Stimulated activated naive CD4-positive, alpha-beta T cell treated with Interleukin-2 at 50 U/mL for 16 hours (primary cell): ENCODE results near the gene DRAXIN.
A peak's percentile ranks its signal among the peaks of the same experiment; 100 is the strongest.

Source experiments
- DNase-seq: peaks from one replicate; lab custom pipeline; 2025; lab: John Stamatoyannopoulos, UW

DRAXIN gene

GRCh38 chr1:11691302-11691914, at the start of gene DRAXIN:
DRAXIN (plus strand) TSS chr1:11691710; CDS start chr1:11706259, 14,549 bp downstream.
- DNase-seq, result no peak

- no peak for DNase-seq
These were observed 49.7 kb upstream of the DRAXIN start for GRCh38 chr1:11641776-11642305.

- peak; percentile 47 for DNase-seq
These were observed 49.0 kb upstream of the DRAXIN start for GRCh38 chr1:11642418-11643017.

GRCh38 chr1:11643782-11644181, 47.7 kb upstream of the DRAXIN start:
- DNase-seq, result no peak

GRCh38 chr1:11645270-11645669, 46.2 kb upstream of the DRAXIN start:
- no peak for DNase-seq

- DNase-seq, result peak; percentile 73
These were observed 45.7 kb upstream of the DRAXIN start for GRCh38 chr1:11645670-11646265.

GRCh38 chr1:11646317-11646716, 45.2 kb upstream of the DRAXIN start:
- DNase-seq, result no peak

- DNase-seq, result no peak
These were observed 44.2 kb upstream of the DRAXIN start for GRCh38 chr1:11647333-11647732.

- no peak for DNase-seq
These were observed 43.5 kb upstream of the DRAXIN start for GRCh38 chr1:11648039-11648438.

GRCh38 chr1:11648732-11649158, 42.8 kb upstream of the DRAXIN start:
- DNase-seq, result peak; percentile 5

GRCh38 chr1:11649237-11649623, 42.3 kb upstream of the DRAXIN start:
- no peak for DNase-seq

GRCh38 chr1:11649624-11650330, 41.7 kb upstream of the DRAXIN start:
- DNase-seq, result no peak

GRCh38 chr1:11650331-11650991, 41.0 kb upstream of the DRAXIN start:
- peak; percentile 82 for DNase-seq

- DNase-seq, result no peak
These were observed 40.5 kb upstream of the DRAXIN start for GRCh38 chr1:11651017-11651416.

- DNase-seq, result no peak
These were observed 39.2 kb upstream of the DRAXIN start for GRCh38 chr1:11652203-11652780.

- no peak for DNase-seq
These were observed 38.2 kb upstream of the DRAXIN start for GRCh38 chr1:11653101-11653860.

- no peak for DNase-seq
These were observed 37.7 kb upstream of the DRAXIN start for GRCh38 chr1:11653861-11654136.

- DNase-seq, result peak; percentile 40
These were observed 37.2 kb upstream of the DRAXIN start, which contains the start of the genes FBXO2 and FBXO44 for GRCh38 chr1:11654137-11654938. FBXO2 (minus strand) TSS chr1:11654429; CDS start chr1:11654340, 89 bp downstream. FBXO44 (plus strand) TSS chr1:11654877; CDS start chr1:11655836, 959 bp downstream.

GRCh38 chr1:11654939-11655808, 36.3 kb upstream of the DRAXIN start:
- DNase-seq, result no peak
